ENCODE results near the gene CCNYL1. TPM values are rescaled to one million over a fixed set of nuclear protein-coding genes. Genes with fewer than 3 reads are reported as not detected.
"Not testable (repeated sequence)": the region's sequence is repeated elsewhere in the genome, so short reads cannot be mapped to it uniquely, and the experiment has no call there.

Gene CCNYL1
- polyA plus RNA-seq, 1 donor from 2014 or later, result 14.7 TPM

- TF ChIP-seq TAF1 (IDR thresholded peaks at IDR 0.05; ENCODE audit: low read depth), result no peak
- no peak for TF ChIP-seq POLR2AphosphoS5 (IDR thresholded peaks at IDR 0.05)
- TF ChIP-seq EP300 (conservative IDR thresholded peaks at IDR 0.05; ENCODE audit: poor library complexity, severe bottlenecking), result no peak
- TF ChIP-seq, protein P1, sequence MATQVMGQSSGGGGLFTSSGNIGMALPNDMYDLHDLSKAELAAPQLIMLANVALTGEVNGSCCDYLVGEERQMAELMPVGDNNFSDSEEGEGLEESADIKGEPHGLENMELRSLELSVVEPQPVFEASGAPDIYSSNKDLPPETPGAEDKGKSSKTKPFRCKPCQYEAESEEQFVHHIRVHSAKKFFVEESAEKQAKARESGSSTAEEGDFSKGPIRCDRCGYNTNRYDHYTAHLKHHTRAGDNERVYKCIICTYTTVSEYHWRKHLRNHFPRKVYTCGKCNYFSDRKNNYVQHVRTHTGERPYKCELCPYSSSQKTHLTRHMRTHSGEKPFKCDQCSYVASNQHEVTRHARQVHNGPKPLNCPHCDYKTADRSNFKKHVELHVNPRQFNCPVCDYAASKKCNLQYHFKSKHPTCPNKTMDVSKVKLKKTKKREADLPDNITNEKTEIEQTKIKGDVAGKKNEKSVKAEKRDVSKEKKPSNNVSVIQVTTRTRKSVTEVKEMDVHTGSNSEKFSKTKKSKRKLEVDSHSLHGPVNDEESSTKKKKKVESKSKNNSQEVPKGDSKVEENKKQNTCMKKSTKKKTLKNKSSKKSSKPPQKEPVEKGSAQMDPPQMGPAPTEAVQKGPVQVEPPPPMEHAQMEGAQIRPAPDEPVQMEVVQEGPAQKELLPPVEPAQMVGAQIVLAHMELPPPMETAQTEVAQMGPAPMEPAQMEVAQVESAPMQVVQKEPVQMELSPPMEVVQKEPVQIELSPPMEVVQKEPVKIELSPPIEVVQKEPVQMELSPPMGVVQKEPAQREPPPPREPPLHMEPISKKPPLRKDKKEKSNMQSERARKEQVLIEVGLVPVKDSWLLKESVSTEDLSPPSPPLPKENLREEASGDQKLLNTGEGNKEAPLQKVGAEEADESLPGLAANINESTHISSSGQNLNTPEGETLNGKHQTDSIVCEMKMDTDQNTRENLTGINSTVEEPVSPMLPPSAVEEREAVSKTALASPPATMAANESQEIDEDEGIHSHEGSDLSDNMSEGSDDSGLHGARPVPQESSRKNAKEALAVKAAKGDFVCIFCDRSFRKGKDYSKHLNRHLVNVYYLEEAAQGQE (IDR thresholded peaks at IDR 0.05; ENCODE audit: borderline replicate concordance), result no peak
- no peak for TF ChIP-seq EZH2 (IDR thresholded peaks at IDR 0.05; ENCODE audit: borderline replicate concordance, insufficient read depth, low read length, poor library complexity, severe bottlenecking)
- TF ChIP-seq CTCF (IDR thresholded peaks at IDR 0.05; ENCODE audit: poor library complexity, severe bottlenecking), result no peak
- no peak for TF ChIP-seq MXI1 (conservative IDR thresholded peaks at IDR 0.05; ENCODE audit: poor library complexity, severe bottlenecking)
- TF ChIP-seq RAD21 (conservative IDR thresholded peaks at IDR 0.05), result no peak
- no peak for TF ChIP-seq SMC3 (conservative IDR thresholded peaks at IDR 0.05; ENCODE audit: poor library complexity)
- H3K36me3 ChIP-seq (ENCODE audit: insufficient read depth, low read length), result no peaks in the 10 kb centered on the region
- no peaks in the 10 kb centered on the region for H3F3A ChIP-seq (ENCODE audit: insufficient read depth, low read length, poor library complexity, severe bottlenecking)
- H3K4me2 ChIP-seq (ENCODE audit: low read length), result no peak overlapping the region
- H3K9me2 ChIP-seq (ENCODE audit: insufficient read depth, low read length), result no peaks in the 10 kb centered on the region
- no peak overlapping the region for H3K27ac ChIP-seq (ENCODE audit: low read length)
- H3K9me3 ChIP-seq (ENCODE audit: low read length), result no peaks in the 10 kb centered on the region
- H3K4me3 ChIP-seq (ENCODE audit: low read length), result no peak overlapping the region
- no peaks in the 10 kb centered on the region for H3K79me2 ChIP-seq (replicated peaks; ENCODE audit: insufficient read depth, low read length)
- no peak overlapping the region for H2AFZ ChIP-seq (ENCODE audit: low read depth, low read length)
- no peak overlapping the region for H3K9ac ChIP-seq (ENCODE audit: low read length)
- H4K20me1 ChIP-seq (ENCODE audit: insufficient read depth), result no peaks in the 10 kb centered on the region
- no peaks in the 10 kb centered on the region for H3K27me3 ChIP-seq (ENCODE audit: insufficient read depth, low read depth, low read length)
Measured at GRCh38 chr2:207686812-207687211, 24.6 kb upstream of the CCNYL1 start.

DNA sequence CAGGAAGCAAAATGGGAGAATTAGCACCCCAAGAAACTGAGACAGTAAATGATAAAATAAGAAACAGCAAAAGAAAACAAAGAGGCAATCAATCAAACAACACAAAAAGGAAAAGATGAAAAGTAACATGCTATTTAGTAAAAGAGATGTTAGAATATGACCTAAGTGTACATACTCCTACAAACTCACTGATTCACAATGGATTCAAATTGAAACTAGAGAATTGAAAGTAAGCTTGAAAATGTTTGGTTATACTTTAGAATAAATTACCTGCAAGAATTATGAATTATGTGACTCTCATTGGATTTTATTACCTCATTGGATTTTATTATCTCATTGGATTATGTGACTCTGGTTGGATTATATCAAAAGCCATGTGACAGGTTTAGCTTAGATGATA lies 22.8 kb upstream of the CCNYL1 start:
- H3K9me2 ChIP-seq (ENCODE audit: insufficient read depth, low read length), result no peaks in the 10 kb centered on the region
- H3F3A ChIP-seq (ENCODE audit: insufficient read depth, low read length, poor library complexity, severe bottlenecking), result no peaks in the 10 kb centered on the region
- no peak for TF ChIP-seq MXI1 (conservative IDR thresholded peaks at IDR 0.05; ENCODE audit: poor library complexity, severe bottlenecking)
- TF ChIP-seq TAF1 (IDR thresholded peaks at IDR 0.05; ENCODE audit: low read depth), result no peak
- no peak for TF ChIP-seq CTCF (IDR thresholded peaks at IDR 0.05; ENCODE audit: poor library complexity, severe bottlenecking)
- TF ChIP-seq EZH2 (IDR thresholded peaks at IDR 0.05; ENCODE audit: borderline replicate concordance, insufficient read depth, low read length, poor library complexity, severe bottlenecking), result no peak
- TF ChIP-seq, protein P1 (IDR thresholded peaks at IDR 0.05; ENCODE audit: borderline replicate concordance), result no peak
- TF ChIP-seq RAD21 (conservative IDR thresholded peaks at IDR 0.05), result no peak
- TF ChIP-seq EP300 (conservative IDR thresholded peaks at IDR 0.05; ENCODE audit: poor library complexity, severe bottlenecking), result no peak
- no peak for TF ChIP-seq SMC3 (conservative IDR thresholded peaks at IDR 0.05; ENCODE audit: poor library complexity)
- no peak for TF ChIP-seq POLR2AphosphoS5 (IDR thresholded peaks at IDR 0.05)
- H3K4me2 ChIP-seq (ENCODE audit: low read length), result no peak overlapping the region
- H3K79me2 ChIP-seq (replicated peaks; ENCODE audit: insufficient read depth, low read length), result no peaks in the 10 kb centered on the region
- no peak overlapping the region for H3K4me3 ChIP-seq (ENCODE audit: low read length)
- H3K9me3 ChIP-seq (ENCODE audit: low read length), result no peaks in the 10 kb centered on the region
- H3K36me3 ChIP-seq (ENCODE audit: insufficient read depth, low read length), result no peaks in the 10 kb centered on the region
- H3K27me3 ChIP-seq (ENCODE audit: insufficient read depth, low read depth, low read length), result no peaks in the 10 kb centered on the region
- H3K27ac ChIP-seq (ENCODE audit: low read length), result no peak overlapping the region
- no peak overlapping the region for H3K9ac ChIP-seq (ENCODE audit: low read length)
- H2AFZ ChIP-seq (ENCODE audit: low read depth, low read length), result no peak overlapping the region
- no peaks in the 10 kb centered on the region for H4K20me1 ChIP-seq (ENCODE audit: insufficient read depth)

DNA sequence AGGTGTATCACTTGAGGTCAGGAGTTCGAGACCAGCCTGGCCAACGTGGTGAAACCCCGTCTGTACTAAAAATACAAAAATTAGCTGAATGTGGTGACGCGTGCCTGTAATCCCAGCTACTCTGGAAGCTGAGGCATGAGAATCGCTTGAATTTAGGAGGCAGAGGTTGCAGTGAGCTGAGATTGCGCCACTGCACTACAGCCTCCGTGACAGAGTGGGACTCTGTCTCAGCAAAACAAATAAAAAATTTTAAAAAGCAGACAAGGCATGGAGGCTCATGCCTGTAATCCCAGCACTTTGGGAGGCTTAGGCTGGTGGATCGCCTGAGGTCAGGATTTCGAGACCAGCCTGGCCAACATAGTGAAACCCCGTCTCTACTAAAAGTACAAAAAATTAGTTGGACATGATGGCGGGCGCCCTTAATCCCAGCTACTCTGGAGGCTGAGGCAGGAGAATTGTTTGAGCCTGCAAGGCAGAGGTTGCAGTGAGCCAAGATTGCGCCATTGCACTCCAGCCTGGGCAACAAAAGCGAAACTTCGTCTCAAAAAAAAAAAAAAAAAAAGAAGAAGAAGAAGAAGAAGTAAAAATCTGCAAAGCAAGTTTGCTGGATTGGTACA lies 20.5 kb upstream of the CCNYL1 start:
- H2AFZ ChIP-seq (ENCODE audit: low read depth, low read length); H3F3A ChIP-seq (ENCODE audit: insufficient read depth, low read length, poor library complexity, severe bottlenecking): not testable (repeated sequence)

More for the DNA sequence above, 20.5 kb upstream of the CCNYL1 start:
- not testable (repeated sequence) for H3K27ac ChIP-seq (ENCODE audit: low read length); H3K9me2 ChIP-seq (ENCODE audit: insufficient read depth, low read length); H3K27me3 ChIP-seq (ENCODE audit: insufficient read depth, low read depth, low read length); H3K9ac ChIP-seq (ENCODE audit: low read length); H4K20me1 ChIP-seq (ENCODE audit: insufficient read depth); H3K9me3 ChIP-seq (ENCODE audit: low read length); H3K4me2 ChIP-seq (ENCODE audit: low read length); H3K36me3 ChIP-seq (ENCODE audit: insufficient read depth, low read length); H3K4me3 ChIP-seq (ENCODE audit: low read length); H3K79me2 ChIP-seq (replicated peaks; ENCODE audit: insufficient read depth, low read length)

All from neural cell (in vitro differentiated cells).